HG03196 (cell line): ENCODE results near the gene PLEKHN1.
"Not testable (repeated sequence)": the region's sequence is repeated elsewhere in the genome, so short reads cannot be mapped to it uniquely, and the experiment has no call there.

Source experiments
- ATAC-seq: cut with Tn5 transposase; IDR thresholded peaks from one replicate; pipeline ENCODE4 v1.9.1; 2021; ENCODE audit not compliant: unreplicated experiment

Gene PLEKHN1

DNA sequence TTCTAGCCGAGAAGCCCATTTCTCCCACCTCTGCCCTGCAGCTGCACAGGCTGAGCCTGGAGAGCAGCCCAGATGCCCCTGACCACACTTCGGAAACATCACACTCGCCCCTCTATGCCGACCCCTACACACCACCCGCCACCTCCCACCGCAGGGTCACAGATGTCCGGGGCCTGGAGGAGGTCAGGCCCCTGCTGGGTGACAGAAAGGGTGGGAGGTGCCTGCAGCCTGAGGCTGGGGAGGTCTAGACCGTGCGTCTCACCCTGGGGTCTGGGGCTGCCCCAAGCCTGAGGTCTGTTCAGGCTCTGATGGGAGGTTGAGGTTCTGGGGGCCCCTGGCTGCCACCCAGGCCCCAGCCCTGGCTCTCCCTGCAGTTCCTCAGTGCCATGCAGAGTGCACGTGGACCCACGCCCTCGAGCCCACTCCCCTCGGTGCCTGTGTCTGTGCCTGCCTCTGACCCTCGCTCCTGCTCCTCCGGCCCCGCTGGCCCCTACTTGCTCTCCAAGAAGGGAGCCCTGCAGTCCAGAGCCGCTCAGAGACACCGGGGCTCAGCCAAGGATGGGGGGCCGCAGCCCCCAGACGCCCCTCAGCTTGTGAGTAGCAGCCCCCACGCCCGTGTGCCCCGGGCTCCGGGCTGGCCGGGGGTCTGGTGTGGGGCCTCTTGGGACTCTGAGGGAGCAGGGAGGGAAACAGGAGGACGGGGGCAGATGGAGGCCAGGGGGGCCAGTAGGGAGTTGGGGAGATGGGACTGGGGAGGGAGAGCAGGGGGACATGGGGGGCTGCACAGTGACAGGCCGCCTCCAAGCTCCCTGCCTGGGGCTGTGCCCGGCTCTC is 7.4 kb downstream of the PLEKHN1 start:
- no peak for ATAC-seq

DNA sequence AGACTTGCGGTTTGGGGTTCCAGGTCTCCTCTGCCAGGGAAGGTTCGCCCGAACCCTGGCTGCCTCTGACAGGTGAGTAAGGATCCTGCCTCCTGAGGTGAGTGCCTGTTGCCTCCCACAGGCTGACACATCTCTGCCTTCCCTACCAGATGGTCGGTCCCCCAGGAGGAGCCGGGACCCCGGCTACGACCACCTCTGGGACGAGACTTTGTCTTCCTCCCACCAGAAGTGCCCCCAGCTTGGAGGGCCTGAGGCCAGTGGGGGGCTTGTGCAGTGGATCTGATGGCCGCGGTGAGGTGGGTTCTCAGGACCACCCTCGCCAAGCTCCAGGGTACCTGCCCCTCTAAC is 8.0 kb downstream of the PLEKHN1 start:
- ATAC-seq = no peak

DNA sequence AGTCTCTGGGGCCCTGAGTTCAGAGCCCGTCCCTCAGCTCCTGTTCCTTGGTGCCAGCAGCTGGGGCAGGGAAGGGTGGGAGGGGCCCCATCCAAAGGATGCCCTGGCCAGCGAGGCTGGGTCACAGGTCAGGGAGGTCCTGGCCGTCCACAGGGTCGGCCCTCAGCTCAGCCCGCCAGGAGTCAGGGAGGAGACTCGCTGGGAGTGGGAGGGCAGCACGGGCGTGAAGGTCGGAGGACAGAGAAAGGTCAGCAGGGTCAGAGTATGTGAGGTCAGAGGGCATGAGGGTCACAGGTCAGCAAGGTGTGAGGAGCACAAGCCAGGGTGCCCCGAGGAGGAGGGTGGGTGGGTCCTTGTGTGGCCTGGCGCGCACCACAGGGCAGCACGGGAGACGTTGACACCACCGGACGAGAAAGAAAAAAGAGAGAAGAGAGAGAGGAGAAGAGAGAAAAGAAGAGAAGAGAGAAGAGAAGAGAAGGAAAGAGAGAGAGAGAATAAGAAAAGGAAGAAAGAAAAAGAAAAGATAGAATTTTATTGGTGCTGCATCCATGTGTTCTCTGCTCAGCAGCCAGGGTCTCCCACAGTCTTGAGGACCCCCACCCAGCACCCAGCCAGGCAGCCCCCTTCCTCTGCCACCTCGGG is 8.5 kb downstream of the PLEKHN1 start:
- ATAC-seq = no peak

DNA sequence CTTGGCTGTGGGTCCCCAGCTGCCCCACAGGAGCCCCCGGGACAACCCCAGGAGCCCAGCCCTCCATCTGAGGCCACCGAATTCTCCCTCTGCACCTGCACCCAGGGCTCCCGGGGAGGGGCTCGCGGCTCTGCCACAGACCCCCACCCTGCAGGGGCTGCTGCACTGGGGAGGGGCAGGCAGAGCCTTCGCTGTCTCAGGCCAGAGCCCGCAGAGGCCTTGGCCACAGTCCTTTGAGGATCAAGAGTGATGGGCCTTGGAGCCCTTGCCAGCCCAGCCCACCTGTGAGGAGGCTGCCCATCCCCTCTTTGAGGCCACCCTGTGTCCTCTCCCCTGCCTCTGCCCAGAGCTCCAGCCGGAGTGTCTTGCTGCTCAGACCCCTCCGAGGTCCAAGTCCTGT is 9.1 kb downstream of the PLEKHN1 start:
- ATAC-seq = no peak

DNA sequence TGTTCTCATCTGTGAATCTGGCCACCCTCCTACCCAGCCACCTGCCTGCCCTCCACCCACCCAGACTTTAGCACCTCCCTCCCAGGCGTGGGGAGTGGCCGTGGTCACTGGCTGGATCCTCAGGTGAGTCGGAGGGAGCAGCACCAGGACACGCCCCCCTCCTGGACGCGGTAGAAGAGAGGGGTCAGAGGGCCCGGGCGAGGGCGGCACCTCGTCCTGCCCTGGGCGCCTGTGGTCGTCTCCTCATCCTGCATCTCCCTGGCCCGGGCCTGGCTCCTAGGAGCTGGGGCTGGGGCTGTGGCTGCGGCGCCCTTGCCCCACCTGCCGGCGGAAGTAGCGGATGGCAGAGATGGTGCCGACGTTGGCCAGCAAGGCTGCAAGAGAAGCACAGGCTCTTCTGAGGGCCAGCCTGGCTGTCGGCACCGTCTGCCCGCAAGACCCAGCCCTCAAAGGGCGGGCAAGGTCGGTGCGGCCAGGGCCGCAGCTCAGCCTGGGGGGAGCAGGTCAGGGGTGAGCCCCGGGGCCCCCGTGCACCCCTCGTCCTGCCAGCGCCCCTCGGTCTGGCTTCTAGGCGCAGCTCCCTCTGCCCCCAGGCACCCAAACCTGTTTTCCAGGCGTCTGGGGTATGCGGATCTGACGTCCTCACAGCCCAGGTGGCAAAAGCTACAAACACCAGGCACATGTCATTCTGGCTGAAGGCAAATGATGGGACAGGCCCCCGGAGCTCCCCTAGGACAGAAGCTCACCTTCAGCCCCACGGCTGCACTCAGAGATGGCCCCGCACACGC is 9.8 kb downstream of the PLEKHN1 start:
- peak; percentile 51 for ATAC-seq

DNA sequence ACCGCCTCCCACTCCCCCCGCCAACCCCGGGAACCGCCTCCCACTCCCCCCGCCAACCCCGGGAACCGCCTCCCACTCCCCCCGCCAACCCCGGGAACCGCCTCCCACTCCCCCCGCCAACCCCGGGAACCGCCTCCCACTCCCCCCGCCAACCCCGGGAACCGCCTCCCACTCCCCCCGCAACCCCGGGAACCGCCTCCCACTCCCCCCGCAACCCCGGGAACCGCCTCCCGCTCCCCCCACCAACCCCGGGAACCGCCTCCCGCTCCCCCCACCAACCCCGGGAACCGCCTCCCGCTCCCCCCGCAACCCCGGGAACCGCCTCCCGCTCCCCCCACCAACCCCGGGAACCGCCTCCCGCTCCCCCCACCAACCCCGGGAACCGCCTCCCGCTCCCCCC is 10.5 kb downstream of the PLEKHN1 start:
- ATAC-seq = not testable (repeated sequence)

DNA sequence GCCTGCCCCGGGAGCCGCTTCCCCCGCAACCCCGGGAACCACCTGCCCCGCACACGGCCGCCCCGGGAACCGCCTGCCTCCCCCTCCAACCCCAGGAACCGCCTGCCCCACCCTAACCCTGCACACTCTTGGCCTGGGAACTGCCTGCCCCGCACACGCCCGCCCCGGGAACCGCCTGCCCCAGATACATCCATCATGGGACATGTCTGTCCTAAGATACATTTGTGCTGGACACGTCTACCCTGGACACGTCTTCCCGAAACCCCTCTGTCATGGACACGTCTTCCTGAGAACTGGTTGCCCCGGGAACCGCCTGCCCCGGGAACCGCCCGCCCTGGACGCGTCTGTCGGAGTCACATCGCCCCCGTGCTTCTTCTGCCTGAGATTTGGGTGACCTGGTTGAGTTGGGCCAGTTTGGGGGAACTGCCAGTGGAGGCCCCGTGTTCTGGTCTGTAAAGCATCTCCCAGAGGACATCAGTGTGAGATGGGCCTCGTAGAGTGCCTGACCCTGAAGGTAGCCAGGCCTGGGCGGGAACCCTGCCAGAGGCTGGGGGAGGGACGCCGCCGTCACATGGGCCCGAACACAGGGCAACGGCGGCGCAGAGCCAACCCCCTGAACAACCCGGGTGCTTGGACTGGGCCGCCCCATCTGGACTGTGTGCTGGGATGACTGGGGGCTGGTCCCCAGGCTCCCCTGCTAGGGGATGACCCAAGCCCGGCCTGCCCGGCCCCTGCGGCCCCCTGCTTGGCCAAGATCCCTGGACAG is 12.0 kb downstream of the PLEKHN1 start:
- no peak for ATAC-seq

DNA sequence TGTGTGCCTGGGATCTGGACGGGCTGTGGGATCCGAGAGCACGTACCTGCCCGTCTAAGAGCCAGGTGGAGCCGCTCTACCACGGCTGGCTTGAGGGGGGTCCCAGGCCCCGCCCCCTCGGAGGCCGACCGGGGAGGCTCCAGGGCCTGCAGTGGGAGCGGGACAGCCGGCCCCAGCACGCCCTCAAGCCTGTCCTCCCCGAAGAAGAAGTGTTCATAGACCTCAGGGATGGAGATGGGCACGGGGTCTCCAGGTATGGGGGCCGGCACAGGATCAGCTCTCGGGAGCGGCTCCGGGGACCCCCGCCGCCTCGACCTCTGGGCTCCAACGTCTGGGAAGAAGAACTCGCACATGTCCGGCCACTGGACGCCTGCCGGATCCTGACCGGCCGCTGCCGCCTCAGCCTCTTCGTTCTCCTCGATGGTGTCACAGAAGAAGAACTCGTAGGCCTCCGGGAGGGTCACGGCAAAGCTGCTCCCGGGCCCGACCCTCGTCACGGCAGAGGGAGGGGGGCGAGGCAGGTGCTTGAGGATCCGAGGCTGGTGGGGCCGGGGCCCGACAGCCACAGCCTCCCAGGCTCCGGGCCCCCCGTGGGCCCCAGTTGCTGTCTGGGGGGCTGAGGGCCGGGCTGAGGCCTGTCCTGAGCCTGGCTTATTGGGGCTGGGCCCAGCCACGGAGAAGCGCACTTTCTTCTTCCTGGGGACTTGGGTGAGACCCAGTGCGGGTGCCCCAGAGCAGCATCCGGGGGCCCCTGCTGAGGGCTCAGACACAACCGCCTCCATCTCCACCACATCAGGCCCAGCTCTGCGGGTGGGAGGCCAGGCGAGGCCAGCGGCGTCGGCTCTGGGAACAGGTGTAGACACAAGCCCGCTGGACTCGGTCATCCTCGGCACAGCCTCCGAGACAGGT is 12.8 kb downstream of the PLEKHN1 start:
- no peak for ATAC-seq

DNA sequence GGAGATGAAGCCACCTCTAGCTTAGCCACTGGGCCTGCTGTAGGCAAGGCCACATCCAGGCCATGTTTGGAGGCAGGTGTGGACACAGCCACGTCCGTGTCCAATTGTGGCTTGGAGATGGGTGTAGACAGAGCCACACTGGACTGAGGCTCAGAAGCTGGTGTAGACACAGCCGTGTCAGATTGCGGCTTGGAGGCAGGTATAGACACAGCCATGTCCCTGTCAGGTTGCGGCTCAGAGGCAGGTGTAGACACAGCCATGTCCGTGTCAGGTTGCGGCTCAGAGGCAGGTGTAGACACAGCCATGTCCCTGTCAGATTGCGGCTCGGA is 13.4 kb downstream of the PLEKHN1 start:
- no peak for ATAC-seq

DNA sequence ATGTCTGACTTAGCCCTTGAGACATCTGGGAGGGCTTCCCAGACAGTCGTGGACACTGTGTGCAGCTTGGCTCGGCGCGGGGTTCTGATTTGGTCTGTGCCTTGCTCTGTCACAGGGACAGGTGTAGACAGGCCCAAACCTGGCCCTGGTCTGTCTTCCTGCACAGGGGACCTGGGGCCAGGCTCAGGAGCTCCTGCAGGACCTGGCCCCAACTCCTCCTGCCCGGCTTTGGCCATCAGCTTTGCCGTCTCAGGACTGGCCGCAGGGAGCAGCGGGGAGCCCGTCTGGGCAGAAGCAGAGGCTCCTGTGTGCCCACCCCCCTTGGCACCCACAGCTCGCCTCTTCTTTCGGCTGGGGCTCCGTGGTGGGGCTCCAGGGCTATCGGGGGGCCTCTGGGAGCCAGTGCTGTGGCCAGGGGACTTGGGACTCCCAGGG is 13.9 kb downstream of the PLEKHN1 start:
- ATAC-seq = no peak

DNA sequence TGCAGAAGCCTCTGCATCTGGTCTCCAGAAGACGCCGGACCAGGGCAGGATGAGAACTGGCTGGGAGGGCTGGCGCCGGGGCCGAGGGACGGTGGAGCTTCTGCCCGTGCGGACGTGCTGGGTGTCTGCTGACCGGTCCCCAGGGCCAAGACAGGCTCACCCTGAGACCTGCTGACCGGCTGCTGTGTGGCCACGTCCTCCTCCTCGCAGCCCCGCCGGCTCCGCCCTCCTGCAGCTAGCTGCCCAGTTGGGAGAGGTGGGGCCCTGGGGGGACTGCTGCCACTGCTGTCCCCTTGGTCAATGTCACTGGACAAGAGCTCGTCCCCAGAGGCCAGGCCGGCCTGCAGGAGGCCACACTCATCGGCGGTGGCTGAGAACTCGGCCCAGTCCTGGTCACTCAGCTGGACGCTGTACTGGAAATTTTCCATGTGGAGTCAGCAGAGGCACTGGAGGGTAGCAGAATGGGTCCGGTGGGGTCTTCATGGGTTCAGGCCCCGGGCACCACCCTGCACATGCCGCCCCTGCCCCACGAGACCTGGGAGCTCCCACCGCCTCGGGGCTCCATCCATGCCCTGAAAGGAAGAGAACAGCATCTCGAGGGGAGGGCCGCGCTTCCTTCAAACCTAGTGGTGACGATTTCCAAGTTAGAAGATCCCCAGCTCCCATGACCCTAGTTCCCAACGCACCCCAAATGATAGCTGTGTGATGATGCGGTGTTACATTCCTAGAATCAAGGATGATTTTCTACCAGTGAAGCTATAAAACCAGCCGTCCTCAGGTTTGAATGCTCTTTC is 14.5 kb downstream of the PLEKHN1 start:
- ATAC-seq = no peak

DNA sequence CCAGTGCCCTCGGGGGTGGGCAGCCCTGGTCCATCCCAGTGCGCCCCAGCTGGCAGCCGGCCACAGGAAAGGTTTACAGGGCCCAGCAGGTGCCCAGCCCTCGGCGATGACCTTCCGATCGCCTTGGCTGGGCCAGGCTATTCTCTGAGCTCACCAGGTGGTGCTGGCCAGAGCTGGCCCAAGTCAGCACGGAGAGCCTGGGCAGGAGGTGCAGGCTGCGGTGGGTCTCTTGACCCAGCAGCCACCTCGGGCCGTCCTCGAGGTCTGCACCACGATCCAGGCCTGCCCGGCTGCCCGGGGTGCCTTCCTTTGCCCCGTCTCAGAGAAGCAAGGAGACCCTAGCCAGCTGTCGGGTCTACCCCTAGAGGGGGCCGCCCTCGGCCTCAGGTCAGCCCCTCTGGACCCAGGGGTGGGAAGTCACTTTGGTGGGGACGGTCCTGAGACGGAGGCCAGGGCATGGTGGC is 15.2 kb downstream of the PLEKHN1 start:
- ATAC-seq = no peak

DNA sequence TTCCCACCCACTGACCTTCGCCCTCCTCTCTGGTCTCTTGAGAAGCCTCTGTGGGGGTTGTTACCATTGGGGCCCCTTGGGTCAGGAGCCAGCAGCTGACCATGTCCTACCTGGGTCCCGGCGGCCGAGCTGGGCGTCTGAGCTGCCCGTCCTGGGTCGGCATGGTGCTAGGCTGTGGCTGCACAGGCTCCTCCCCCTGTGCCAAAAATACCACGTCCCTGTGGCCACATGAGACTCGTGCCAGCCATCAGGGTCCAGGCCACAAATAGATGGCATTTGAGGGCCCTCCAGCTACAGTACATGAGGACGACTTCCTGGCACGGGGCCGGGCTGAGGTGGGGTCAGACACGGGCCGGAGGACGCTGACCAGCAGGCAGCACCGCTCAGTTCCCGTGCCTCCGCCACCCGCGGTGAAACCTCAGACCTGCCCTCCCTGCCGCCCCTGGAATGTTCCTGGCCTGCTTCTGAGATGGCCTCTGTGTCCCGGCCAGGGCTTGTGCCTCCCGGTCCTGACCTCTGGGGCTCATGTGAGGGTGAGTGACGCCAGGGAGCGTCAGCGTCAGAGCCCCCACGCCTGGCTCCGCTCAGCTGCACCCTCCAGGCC is 15.8 kb downstream of the PLEKHN1 start, which contains the start of gene PERM1:
Gene PERM1, minus strand, starts transcription at position 139 of the 604 bp plus-strand sequence. CDS start 1,064 bp downstream, outside the sequence.
- no peak for ATAC-seq

DNA sequence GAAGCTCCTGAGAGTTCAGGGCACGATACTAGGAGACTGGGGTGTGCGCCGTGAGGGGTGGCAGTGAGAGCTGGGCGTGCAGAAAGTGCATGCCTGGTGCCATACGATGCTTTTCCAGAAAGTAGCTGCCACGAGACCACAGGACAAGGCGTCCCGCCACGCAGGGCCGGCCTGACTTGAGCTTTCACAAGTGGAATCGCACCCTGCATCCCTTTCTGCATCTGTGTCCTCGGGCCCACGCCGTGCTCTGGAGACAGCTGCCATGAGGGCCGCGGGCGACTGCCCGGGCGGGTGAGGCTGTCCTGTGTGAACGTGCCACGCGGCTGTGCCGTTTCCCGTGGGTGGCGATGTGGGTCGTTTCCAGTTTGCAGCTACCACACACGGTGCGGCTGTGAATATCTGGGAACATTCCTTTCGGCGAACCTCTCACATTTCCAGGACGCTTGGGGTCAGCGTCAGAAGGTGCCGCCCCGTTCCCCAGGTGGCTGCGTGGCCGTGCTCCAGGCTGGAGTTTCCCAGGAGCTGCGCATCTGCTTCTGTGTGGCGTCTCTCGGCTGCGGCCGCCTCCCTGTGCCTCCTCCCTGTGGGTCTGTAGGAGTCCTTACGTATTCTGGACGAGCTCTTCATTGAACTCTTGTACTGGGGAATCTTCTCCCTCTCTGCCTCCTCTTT is 16.6 kb downstream of the PLEKHN1 start:
- no peak for ATAC-seq

DNA sequence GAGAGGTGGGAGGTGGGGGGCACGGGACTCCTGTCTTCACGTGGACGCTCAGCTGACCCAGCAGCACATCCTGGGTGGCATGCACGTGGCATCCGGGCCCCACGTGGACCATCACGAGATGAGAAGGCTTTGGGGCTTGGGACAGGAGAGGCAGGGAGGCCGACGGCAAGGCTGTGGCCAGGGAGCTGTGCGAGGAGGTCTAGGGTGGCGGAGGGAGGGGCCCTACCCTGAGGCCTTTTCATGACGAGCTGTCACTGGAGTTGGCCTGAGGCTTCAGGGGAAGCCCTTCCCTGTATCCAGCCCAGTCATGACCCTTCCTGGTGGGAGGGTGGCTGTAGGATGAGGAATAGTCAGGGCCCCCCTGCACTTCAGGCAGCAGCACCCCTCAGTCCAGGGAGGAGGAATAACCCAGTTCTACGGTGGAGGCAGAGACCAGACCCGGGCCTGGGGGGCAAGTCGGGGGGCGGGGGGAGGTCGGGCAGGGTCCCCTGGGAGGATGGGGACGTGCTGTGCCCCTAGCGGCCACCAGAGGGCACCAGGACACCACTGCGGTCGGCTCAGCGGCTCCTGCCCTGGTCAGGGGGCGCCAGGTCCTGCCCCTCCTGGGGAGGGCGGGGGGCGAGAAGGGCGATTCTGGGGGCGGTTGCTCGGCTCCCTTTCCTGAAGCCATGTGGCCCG is 17.7 kb downstream of the PLEKHN1 start:
- no peak for ATAC-seq

DNA sequence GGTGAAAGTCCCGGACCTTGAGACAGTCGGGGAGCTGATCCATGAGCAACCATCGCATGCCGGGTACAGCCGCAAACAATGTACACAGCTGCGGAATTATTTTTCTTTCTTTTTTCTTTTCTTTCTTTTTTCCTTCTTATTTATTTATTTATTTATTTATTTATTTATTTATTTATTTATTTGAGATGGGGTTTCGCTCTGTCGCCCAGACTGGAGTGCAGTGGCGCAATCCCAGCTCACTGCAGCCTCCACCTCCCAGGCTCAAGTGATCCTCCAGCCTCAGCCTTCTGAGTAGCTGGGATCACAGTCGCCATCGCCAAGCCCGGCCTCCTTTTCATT is 18.2 kb downstream of the PLEKHN1 start:
- ATAC-seq = no peak

DNA sequence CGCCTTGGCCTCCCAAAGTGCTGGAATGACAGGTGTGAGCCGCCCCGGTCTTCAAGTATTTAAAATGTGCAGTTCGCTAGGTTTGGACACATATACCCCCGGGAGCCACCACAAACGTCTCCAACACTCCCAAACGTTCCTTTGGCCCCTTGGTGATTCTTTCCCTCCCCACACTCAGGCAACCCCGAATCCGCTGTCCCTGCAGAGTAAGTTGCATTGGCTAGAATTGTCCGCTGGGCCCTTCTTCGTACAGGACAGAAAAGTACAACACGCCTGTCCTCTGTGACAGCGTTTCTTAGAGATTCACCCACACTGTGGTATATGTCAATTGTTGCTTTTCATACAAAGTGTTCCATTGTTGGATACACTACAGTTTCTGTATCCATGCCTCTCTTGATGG is 18.8 kb downstream of the PLEKHN1 start:
- no peak for ATAC-seq

DNA sequence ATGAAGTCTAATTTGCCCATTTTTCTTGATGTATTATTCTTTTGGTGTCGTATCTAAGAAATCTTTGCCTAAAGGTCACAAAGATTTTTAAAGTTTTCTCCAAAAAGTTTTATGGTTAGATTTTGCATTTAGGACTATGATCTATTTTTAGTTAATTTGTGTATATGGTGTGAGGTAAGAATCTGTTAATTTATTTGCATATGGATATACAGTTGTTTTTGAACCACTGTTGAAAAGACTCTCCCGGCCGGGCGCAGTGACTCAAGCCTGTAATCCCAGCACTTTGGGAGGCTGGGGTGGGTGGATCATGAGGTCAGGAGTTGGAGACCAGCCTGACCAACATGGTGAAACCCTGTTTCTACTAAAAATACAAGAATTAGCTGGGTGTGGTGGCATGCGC is 21.8 kb downstream of the PLEKHN1 start:
- not testable (repeated sequence) for ATAC-seq
